Activated CD4-positive, CD25-positive, alpha-beta regulatory T cell treated with anti-CD3 and anti-CD28 coated beads, Interleukin-2, amount 50 U/mL, for 16 hours (primary cell): ENCODE measurements around the gene C16orf95.
"Not testable (repeated sequence)": the region's sequence is repeated elsewhere in the genome, so short reads cannot be mapped to it uniquely, and the experiment has no call there.

Experiments
- DNase-seq: peaks from one replicate; pipeline ENCODE4 v3.0.0-alpha.2; 2020; ENCODE audit warnings: low read depth, low spot score

Gene C16orf95

DNA sequence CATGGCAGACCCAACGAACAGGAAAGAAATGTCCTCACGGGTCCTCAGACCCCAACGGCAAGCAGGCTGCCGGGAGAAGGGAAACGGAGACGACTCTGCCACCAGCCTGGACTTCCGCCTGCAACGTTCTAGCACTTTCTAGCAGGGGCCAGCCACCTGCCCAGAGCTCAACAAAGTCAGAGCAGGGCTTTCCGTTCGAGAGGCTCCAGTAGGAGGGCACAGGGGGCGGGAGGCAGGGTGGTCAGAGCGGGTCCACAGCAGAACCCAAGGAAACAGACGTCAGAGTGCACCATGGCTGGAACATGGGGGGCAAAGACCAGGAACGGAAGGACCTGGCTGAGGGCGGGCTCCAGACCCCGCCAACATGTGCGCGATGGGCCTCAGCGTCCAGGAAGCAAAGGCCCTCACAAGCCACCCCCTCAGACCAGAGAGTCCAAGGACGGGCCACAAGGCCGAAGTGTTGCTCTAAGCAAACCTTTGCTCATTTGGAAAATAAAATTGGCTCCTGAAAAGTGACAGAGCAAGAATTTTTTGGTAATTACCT lies 29.4 kb upstream of the C16orf95 start:
- no peak for DNase-seq

DNA sequence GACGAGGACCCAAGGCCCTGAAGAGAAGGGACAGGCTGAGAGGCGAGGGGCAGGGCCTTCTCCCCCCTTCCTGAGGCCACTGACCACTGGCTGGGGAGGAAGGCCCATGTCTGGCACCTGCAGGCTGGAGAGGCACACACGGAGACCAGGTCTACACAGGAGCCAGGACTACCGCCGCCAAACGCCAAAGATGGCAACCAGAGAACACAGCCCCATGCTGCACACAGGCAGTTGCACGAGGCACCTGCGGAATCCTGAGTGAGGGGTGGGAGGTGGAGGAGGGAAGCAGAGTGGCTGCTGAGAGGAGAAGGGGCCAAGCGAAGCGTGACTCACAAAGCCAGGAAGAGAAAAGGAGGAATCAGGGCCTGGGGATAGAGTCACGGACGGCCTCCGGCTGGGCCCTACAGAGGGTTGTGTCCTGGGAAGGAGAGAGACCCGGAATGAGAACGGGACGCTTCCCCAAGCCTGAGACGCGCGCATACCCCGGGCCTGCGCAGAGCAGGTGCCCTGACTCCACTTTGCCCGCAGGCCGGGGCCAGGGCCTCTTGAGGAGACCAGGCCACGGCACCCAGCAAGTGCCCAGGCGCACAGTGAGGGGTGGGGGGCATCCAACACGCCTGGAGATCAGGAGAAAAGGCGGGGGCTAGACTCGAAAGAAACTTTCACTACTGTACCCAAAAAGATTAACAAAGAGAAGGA lies 28.7 kb upstream of the C16orf95 start:
- DNase-seq = no peak

DNA sequence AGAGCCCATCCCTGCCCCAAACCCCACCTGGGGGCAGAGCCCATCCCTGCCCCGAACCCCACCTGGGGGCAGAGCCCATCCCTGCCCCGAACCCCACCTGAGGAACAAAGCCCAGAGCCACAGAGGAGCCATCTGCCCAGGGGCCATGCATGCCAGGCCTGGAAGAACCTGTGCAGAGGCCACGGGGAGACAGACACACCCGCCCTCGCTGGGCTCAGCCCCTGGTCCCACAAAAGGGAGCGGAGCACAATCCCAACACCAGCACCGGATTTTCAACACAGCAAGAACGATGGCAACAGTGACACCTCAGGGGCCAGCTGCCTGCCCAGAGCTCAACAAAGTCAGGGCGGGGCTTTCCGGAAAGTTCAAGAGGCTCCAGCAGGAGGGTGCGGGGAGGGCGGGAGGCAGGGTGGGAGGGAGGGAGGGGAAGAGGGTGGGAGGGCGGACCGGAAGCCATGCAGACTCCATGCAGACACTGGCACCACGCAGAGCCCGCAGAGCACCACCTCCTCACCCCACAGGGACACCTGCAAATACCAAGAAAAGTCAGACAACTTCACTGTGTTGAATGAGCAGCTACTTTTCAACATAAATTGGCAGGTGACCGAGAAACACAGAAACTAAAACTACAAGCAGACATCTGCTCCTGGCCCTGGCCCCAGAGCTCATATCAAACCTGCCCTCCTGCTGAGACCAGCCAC lies 27.9 kb upstream of the C16orf95 start:
- peak; percentile 0 for DNase-seq

DNA sequence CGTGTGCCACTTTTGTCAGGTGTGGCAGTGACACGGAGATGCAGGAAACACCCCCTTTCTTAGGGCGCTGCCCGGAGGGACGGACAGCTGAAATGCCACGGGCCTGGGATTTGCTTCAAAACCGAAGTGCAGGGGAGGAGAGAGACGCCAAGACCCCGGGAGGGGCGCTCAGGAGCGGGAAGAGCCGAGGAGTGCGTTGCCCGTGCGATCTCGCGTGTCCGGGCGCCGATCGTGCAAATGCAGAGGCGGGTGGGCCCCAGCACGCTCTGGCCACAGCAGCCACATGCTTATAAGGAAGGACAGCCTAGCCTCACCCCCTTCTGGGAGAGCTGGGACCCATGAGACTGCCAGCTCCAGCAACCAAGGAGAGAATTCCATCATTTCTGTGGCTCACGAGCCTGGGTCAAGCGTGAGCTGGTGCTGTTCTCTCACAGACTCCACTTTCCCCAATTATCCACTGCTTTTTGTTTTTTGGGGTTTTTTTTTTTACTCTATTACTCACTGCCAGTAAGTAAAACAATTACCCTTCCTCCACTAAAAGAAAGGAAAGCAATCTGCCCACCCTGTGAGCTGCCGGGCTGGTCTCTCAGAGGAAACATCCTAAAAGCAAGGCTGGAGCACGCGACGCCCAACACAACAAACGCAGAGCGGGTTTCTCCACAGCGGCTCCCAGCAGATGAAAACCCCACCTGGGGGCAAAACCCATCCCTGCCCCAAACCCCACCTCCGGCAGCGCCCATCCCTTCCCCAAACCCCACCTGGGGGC lies 27.2 kb upstream of the C16orf95 start:
- DNase-seq = no peak

DNA sequence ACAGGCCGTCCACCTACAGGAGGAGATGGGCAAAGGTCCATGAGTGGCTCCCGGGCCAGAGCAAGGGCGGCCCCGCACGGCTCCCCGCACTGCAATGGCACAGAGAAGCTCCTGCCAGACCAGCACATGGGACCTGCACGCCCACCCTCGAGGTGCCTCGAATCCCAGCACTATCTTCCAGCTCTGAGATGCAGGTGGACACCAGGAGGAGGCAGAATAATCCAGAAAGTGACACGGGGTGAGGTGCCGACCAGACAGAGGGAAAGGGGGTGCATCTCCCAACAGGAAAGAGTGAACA lies 26.5 kb upstream of the C16orf95 start:
- no peak for DNase-seq

DNA sequence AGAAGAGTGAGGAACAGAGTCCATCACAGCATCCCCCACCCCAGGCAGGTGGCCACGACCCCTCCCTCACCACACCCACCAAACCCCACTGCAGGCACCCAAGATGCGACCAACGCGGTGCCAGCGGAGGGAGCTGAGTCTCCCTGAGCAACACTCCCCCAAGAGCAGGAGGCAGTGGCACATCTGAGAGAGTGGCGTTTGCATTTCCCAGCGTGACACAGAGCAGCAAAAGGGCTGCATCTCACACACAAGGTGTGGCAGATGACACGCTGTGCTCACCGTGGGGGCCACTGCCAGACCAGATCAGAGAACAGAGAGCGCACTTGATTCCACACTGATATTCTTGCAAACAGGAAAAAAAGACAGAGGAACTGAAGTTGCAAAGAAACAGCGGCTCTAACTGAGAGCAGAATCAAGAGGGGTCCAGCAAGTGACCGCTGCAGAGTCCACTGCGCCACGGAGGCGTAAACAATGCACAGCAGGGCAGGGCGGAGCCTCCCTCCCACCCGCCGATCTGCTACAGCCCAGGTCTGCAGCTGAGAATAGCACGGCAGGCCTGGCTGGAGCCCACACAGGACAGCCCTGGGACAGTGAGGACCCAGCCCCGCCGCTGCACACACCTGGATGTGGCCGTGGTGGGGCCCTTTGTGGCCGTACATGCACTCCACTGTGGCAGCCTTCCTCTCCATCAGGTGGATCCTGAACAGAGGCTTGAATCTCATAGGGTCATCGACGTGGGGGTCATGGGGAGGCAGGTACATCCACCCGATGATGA lies 26.0 kb upstream of the C16orf95 start:
- no peak for DNase-seq

DNA sequence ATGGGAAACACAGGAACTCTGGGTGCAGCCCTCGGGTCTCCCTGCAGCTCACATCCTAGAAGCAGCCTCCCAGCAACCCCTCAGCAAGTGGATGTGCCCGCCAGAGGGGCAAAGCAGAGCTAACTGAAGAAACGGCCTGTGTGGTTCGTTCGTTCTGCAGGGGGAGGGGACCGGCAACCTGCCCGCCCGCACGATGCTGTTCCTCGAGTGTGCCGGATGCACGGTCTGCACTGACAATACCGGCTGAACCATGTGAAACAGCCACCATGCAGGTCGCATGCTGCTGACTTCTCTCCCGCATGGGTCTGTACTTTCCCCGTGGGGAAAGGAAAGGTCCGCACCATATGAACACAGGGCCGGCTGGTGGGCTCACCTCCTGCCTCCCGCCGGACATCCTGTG lies 25.3 kb upstream of the C16orf95 start:
- DNase-seq = no peak

DNA sequence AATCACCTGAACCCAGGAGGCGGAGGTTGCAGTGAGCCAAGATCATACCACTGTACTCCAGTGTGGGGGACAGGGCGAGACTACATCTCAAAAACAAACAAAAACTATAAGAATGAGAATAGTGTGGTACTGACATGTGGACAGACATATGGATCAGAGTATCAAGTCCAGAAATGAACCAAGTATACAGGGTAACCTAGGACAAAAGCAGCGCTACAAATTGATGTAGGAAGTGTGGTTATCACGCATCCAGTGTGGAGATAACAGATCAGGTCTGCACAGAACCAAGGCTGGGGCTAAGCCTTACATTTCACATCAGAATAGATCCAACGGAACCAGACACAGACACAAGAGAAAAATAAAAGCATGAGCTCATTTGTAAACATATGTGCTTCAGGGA lies 23.0 kb upstream of the C16orf95 start:
- DNase-seq = no peak

DNA sequence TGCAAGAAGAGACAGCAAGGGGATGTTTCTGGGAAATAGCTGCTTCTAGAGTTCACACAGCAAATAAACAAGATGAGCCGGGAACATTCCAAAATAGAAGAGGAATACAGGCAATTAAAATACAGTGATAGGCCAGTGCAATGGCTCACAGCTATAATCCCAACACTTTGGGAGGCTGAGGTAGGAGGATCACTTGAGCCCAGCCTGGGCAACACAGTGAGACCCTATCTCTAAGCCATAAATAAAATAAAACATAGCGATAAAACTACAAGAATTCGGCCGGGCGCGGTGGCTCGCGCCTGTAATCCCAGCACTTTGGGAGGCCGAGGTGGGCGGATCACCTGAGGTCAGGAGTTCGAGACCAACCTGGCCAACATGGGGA lies 22.5 kb upstream of the C16orf95 start:
- DNase-seq = not testable (repeated sequence)

DNA sequence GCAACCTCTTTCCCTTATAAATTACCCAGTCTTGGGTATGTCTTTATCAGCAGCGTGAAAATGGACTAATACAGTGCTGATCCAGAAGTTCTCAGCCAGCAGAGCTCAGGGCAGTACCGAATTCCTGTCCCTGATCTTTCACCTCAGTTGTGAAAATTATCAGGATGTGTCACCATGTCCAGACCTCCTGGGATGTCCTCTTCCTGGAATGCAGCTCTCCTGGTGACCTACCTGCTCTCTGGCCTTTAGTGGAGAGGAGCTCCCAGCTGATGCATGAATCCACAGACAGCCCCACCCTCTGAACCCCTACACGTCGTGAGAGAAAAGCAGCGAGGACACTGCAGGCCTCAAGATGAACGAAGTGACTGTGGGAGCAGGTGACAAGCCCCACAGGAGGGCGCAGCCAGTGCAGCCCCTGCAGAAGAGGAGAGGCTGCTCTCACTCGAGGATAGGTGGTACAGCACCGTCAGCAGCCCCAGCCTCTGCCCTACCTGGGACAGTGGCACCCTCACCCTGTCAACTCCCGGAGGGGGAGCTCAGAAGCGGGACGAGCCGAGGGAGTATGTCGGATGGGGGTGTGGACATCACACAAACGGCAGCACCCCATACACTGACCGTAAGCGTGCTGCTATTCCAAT lies 22.0 kb upstream of the C16orf95 start:
- no peak for DNase-seq

DNA sequence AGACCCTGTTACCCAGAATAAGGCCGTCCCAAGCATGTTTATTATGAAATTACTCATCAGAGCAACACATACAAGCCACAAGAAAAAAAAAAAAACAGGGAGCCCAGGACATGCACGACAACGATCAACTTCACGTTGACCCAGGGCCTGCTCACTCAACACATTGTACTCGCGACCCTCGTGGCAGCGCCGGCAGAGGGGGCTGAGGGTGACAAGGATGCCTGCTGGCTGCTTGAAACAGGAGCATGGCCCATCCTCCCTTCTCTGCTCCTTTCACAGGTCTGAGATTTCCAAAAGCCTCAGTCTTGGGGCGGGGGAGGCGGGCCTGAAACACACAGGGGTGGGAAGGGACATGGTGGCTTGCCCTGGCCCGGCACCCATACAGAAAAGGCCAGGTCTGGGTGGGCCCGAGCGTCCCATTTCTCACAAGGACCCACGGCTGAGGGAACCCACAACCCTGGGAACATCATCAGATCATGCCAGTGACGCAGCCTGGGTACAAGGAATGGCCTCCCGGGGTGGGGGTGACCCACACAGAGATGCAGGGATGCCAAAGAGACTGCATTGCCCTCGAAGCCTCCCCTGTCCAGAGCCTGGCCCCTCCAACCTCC lies 21.1 kb upstream of the C16orf95 start:
- no peak for DNase-seq

DNA sequence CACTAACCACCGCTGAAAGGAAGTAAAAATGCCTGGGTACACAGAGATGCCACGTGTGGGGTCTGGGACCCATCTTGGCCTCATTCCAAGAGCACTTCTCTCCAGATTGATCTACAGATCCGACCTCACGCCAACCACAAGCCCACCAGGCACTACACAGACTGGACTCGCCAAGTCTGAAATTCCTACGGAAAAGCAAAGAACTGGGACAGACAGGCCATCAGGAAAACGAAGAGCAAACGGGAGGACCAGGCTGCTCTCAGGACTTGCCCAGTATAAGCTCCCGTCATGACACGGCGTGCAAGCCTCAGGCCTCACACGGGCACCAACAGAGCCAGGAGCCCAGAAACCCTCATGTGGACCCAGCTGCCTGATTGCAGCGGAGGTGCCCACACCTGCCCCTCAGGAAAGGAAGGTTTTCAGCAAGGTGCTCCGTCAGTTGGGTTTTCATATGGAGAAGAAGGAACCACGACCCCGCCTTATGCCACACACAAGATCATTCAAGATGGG lies 20.1 kb upstream of the C16orf95 start:
- no peak for DNase-seq

DNA sequence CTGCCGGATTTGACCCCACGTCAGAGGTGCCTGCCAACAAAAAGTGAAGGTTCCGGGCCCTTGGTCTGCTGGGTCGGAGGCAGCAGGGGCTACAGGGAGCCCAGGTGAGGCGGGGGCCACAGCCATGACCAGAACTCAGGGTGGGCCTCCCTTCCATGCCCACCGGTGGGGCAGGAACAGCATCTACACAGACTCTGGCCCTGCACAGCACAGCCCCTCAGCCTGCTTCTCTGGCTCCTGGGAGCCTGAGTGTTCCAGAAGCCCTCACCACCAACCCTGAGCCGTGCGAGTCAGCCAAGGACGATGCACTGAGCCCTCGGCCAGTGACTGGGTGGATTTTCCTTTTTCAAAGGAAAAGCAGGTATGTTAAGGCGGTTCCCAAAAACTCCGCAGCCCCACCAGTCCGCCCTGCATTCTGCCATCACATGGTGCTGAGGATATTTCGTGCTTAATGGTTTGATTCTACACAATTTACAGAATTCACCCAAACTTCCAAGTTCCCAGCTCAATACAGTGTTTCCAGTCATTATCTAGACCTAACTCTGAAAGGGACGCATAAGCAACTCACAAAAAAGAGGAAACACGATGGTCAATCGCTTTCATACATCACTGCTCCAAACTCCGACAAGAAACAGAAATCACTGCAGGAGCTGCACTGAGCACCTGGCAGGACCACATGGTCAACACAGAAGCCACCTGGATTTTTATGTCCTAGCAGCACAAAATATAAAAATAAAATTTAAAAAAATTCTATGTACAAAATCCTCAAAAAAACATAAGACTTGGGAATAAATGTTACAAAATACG lies 19.4 kb upstream of the C16orf95 start:
- DNase-seq = no peak

DNA sequence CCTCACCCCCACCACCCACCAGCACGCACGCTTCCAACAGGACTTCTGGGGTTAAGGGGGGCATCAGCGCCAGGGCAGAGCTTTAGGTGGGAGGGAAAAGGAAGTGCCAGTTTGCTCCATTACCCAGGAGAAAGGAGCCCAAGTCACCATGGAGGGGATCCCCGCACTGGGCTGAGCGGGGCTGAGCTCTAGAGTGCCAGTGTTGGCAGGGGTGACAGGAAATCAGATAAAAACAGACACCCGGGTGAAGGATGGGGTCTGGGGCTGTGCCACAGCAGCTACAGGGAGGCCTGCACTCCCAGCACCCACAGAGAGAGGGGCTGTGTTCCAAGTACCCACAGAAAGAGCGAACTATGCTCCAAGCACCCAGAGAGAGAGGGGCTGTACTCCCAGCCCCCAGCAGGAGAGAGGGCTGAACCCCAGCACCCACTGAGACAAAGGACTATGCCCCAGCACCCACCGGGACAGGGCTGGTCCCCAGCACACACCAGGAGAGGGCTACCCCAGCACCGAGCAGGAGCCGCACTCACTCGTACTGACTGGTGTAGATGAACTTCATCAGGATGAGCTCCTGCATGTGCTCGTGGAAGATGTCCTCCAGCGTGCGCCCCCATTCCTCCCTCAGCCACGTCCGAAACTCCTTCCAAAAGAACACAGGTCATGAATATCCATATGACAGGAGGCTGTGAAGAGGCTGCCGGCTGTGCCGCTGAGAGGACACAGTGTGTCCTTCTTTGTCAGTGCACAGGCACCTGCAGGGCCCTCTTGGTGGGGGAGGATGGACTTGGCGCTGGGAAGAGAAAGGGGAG lies 18.6 kb upstream of the C16orf95 start:
- DNase-seq = no peak

DNA sequence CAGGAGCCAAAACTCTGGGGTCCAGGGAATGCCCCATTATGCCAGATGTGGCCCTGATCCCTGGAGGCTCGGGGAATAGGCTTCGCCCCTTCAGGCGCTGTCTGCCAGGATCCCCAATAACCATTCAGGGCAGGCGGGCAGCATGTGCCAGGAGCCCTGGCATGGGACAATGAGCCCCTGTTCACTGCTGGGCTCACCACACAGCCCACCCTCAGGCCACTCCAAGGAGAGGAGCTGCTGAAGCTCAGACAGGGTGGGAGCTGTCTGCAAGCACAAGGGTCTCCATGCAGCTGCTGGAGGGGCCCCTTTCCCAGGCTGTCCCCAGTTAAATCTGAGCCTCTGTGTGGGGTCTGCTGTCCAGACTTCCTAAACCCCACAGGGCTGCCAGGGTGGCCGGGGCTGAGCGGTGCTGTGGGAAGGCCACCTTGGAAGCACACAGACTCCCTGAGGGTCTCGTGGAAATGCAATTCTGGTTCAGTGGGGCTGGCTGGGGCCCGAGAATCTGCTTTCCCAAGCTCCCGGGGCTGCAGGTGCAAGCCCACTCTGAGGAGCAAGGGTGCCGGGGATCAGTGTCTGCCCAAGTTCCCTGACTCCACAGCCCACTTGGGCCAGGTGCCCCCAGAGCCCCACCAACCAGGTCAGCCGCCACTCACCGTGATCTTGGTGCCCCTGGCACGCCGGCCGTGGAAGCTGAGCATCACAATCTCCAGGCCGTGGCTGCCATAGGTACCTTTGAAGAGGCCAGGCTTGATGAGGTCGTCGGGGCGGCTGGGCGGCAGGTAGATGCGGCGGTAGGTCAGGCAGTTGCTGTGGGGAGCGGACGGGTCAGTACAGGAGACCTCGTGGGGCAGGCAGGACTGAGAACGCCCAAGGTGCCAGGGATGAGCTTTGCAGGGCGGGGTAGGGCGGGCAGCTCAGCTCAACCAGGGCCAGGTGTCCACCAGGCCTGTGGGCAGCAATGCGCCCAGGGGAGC lies 17.7 kb upstream of the C16orf95 start:
- DNase-seq = no peak

DNA sequence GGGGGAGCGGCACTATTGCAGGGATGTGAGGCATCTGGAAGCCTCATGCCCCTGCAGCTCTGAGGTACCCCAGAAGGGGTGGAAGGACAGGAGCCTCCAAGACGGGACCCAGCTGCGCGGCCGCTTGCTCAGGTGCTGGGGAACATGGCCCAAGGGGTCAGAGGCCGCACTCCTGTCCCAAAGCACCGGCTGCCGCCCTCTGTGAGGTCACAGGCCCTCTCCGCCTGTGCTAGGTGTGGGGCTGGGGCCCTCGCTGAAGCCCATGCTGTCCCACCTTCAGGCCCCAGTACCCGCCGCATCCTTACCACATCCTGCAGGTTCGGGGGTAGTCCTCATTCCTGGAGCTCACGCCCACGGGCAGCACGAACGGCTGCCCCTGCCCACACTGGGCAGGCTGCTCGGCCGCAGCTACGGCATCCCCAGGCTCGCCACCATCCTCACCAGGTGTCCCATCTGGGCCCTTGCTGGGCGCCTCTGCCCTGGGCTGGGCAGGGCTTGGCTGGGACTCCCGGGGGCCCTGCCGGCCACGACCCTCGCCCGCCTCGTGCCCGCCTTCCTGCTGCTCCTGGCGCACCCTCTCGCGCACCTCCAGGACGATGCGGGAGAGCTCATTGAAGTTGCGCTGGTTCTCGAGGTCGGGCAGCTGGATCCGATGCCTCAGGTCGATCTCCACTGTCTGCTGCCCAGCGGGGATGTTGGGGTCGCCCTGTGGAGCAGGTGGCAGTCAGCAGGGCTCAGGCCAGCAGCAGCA lies 16.6 kb upstream of the C16orf95 start:
- no peak for DNase-seq

DNA sequence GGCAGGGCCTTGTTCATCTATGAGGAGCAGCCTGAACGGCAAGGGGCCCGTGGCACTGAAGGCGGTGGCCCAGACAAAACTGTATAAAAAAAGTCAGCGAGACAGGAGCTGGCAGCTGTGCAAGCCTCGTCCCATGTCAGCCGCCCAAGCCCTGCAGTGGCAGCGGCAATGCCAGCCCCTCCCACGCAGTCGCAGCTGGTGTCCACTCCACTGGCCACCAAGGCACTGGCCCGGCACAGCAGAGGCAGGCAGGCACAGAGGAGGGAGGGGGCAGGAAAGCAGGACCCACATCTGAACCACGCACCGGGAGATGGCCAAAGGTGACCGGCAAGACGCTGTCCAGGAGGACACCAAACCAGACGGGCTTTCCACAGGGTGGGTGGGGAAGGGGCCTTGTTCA lies 15.9 kb upstream of the C16orf95 start:
- DNase-seq = no peak
